MCF 10A (cell line): ENCODE measurements around the gene ZNF426. TPM values are rescaled to one million over a fixed set of nuclear protein-coding genes. Genes with fewer than 3 reads are reported as not detected.
"Not testable (repeated sequence)": the region's sequence is repeated elsewhere in the genome, so short reads cannot be mapped to it uniquely, and the experiment has no call there.

Source experiments
- Bru-seq: library from RNA; stranded (reverse); fragments of 400-500 nt; gene quantifications from one replicate; lab custom pipeline; 2021; lab: Mats Ljungman, UMichigan
- BruChase-seq, 2 experiments: library from RNA; stranded (reverse); fragments of 400-500 nt; gene quantifications; one replicate each; lab custom pipeline; 2021; lab: Mats Ljungman, UMichigan
- BruUV-seq: library from RNA; stranded (reverse); fragments of 400-500 nt; replicated peaks from 2 replicates; lab custom pipeline; 2021; lab: Mats Ljungman, UMichigan
- CTCF ChIA-PET: fragments of 300-600 bp; sonication (Branson Sonifier 250); formaldehyde crosslinking; extraction: SDS; loops from one replicate; lab custom pipeline; 2021; ENCODE audit warnings: antibody characterized with exemption, inconsistent platforms; lab: Yijun Ruan, JAX
- POLR2A ChIA-PET: fragments of 300-600, 350-650 bp; sonication (Branson Sonifier 250); formaldehyde crosslinking; extraction: SDS; loops from one replicate; lab custom pipeline; 2020; ENCODE audit warnings: antibody characterized with exemption, inconsistent platforms; lab: Yijun Ruan, JAX
- DNase-seq: peaks from one replicate; pipeline ENCODE4 v3.0.0-alpha.2; 2018; ENCODE audit not compliant: unreplicated experiment
- H3K27ac Mint-ChIP-seq: one replicate; pipeline ENCODE4 v1.8.0; 2022; ENCODE audit warnings: mild to moderate bottlenecking, low read depth, mixed read lengths; ENCODE audit not compliant: unreplicated experiment
- H3K27me3 Mint-ChIP-seq: one replicate; pipeline ENCODE4 v1.8.0; 2022; ENCODE audit warnings: mixed read lengths; ENCODE audit not compliant: insufficient read depth, unreplicated experiment
- H3K36me3 Mint-ChIP-seq: one replicate; pipeline ENCODE4 v1.8.0; 2022; ENCODE audit warnings: mild to moderate bottlenecking, moderate library complexity, mixed read lengths; ENCODE audit not compliant: insufficient read depth, unreplicated experiment
- H3K4me1 Mint-ChIP-seq: one replicate; pipeline ENCODE4 v1.8.0; 2022; ENCODE audit warnings: mixed read lengths; ENCODE audit not compliant: insufficient read depth, unreplicated experiment
- H3K4me3 Mint-ChIP-seq: one replicate; pipeline ENCODE4 v1.8.0; 2022; ENCODE audit warnings: mild to moderate bottlenecking, moderate library complexity, mixed read lengths; ENCODE audit not compliant: unreplicated experiment
- H3K9me3 Mint-ChIP-seq: one replicate; pipeline ENCODE4 v1.8.0; 2022; ENCODE audit warnings: mixed read lengths; ENCODE audit not compliant: unreplicated experiment
- intact Hi-C: fragments of 100-400 bp; cut with micrococcal nuclease; formaldehyde crosslinking; loops from 2 replicates; pipeline ENCODE4 v1.14.1; 2022
- long read RNA-seq: library from polyadenylated mRNA; stranded (forward); transcript quantifications from one replicate; pipeline ENCODE4 v2.0.0, GENCODE V29; 2022
- total RNA-seq: library from RNA; stranded (reverse); gene quantifications from 2 replicates; pipeline ENCODE4 v1.2.3, GENCODE V29; 2022
- TF ChIP-seq, protein P1 (sequence below): fragments of 200-600 bp; IDR thresholded peaks from one replicate; pipeline ENCODE4 v1.8.0; 2022; ENCODE audit warnings: antibody characterized with exemption, mild to moderate bottlenecking; ENCODE audit not compliant: unreplicated experiment

The ZNF426 gene
- total RNA-seq = 8.1 and 13.2 TPM in 2 replicates
- percentile 77 among the genes with signal in this experiment for Bru-seq, nascent RNA
- BruChase-seq, experiment 1, labeled RNA remaining after a 6-hour chase = percentile 87 among the genes with signal in this experiment
- BruChase-seq, experiment 2, labeled RNA remaining after a 2-hour chase = percentile 92 among the genes with signal in this experiment
- long read RNA-seq, full-length matches to known transcripts = 8 of 12 reads
- long read RNA-seq, partial matches to known transcripts = 1 of 12 reads
- long read RNA-seq, other reads (novel, unspliced or antisense) = 3 of 12 reads

GRCh38 chr19:9538183-9539058 lies at the start of gene ZNF426:
ZNF426 (minus strand) TSS chr19:9538645; CDS start chr19:9536232, 2,413 bp downstream.
- H3K9me3 Mint-ChIP-seq = peaks cover 15% of the 10 kb centered on the region
- intact Hi-C loops = loop anchor here (1.0 kb wide), 2 partner anchors 59 to 398 kb away; partner anchors contain the start of gene ZNF317
- DNase-seq = peak; percentile 72
- no peaks in the 10 kb centered on the region for H3K27me3 Mint-ChIP-seq
- TSS peak; percentile 85 for BruUV-seq
- peaks cover 29% of the 10 kb centered on the region for H3K36me3 Mint-ChIP-seq
- TF ChIP-seq, protein P1, sequence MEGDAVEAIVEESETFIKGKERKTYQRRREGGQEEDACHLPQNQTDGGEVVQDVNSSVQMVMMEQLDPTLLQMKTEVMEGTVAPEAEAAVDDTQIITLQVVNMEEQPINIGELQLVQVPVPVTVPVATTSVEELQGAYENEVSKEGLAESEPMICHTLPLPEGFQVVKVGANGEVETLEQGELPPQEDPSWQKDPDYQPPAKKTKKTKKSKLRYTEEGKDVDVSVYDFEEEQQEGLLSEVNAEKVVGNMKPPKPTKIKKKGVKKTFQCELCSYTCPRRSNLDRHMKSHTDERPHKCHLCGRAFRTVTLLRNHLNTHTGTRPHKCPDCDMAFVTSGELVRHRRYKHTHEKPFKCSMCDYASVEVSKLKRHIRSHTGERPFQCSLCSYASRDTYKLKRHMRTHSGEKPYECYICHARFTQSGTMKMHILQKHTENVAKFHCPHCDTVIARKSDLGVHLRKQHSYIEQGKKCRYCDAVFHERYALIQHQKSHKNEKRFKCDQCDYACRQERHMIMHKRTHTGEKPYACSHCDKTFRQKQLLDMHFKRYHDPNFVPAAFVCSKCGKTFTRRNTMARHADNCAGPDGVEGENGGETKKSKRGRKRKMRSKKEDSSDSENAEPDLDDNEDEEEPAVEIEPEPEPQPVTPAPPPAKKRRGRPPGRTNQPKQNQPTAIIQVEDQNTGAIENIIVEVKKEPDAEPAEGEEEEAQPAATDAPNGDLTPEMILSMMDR = no peak
- peak within 1 kb of the TSS; percentile 100 for H3K27ac Mint-ChIP-seq
- CTCF ChIA-PET = no interaction called here
- POLR2A ChIA-PET = interaction anchor here (0.6 to 1.1 kb wide), 4 partner anchors 14 to 230 kb away, joined by 3 read pairs; partner anchors contain the start of gene ZNF846
- peaks cover 7% of the 10 kb centered on the region for H3K4me1 Mint-ChIP-seq
- H3K4me3 Mint-ChIP-seq = peak within 1 kb of the TSS; percentile 94

DNA sequence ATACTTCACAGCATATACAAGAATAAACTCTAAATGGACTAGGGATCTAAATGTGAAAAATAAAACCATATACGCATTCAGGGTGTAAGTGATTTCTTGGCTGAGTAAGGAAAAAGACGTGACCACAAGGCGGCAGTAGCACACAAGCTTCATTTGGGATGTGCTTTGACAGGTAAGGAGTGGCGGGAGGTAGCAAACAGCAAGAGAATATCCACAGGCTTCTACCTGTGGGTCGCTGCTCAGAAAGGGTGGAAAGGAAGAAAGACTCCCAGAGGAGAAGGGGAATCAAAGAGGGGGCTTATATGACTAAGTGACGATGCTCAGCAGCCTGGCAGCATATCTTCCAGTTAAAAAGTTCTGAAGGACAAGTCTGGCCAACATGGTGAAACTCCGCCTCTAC lies 48.3 kb upstream of the ZNF426 start:
- Mint-ChIP-seq H3K9me3 (no peaks in the 10 kb centered on the region), H3K27ac (no peak overlapping the region), H3K36me3 (peaks cover 23% of the 10 kb centered on the region), H3K4me1 (peaks cover 5% of the 10 kb centered on the region), H3K4me3 (no peak overlapping the region), H3K27me3 (no peaks in the 10 kb centered on the region)
- no TSS peak for BruUV-seq
- intact Hi-C loops = loop anchor here (1.0 kb wide), 5 partner anchors 35 to 450 kb away; partner anchors contain the start of gene ZNF561
- CTCF ChIA-PET = interaction anchor here (0.6 to 3.7 kb wide), 21 partner anchors 9 to 863 kb away, joined by 3 to 25 read pairs (median 4); partner anchors contain the start of genes UBL5, ZNF561 and ZNF699
- POLR2A ChIA-PET = interaction anchor here (0.6 to 7.6 kb wide), 8 partner anchors 10 to 1139 kb away, joined by 3 to 71 read pairs (median 3); partner anchors contain the start of genes UBL5 and ZNF561
- TF ChIP-seq, protein P1 = peak; percentile 65
- peak; percentile 87 for DNase-seq

GRCh38 chr19:9584073-9584833 lies 45.8 kb upstream of the ZNF426 start, which contains the start of gene ZNF121:
ZNF121 (minus strand) TSS chr19:9584504; CDS start chr19:9568097, 16,407 bp downstream.
- Mint-ChIP-seq H3K36me3 (peaks cover 47% of the 10 kb centered on the region), H3K4me3 (peak within 1 kb of the TSS; percentile 93), H3K27me3 (no peaks in the 10 kb centered on the region), H3K27ac (peak within 1 kb of the TSS; percentile 98), H3K4me1 (peaks cover 5% of the 10 kb centered on the region), H3K9me3 (no peaks in the 10 kb centered on the region)
- peak; percentile 83 for DNase-seq
- CTCF ChIA-PET = interaction anchor here (0.6 to 3.7 kb wide), 11 partner anchors 8 to 379 kb away, joined by 3 to 25 read pairs (median 5); partner anchors contain the start of gene ZNF561
- intact Hi-C loops = no loop called here
- POLR2A ChIA-PET = interaction anchor here (0.6 to 7.6 kb wide), 15 partner anchors 24 to 751 kb away, joined by 3 to 71 read pairs (median 4); partner anchors contain the start of genes UBL5, ZNF559, ZNF561 and ZNF699
- TF ChIP-seq, protein P1 = no peak
- TSS peak; percentile 83 for BruUV-seq

GRCh38 chr19:9582081-9582725 lies 43.8 kb upstream of the ZNF426 start:
- peak overlapping the region; percentile 50 for H3K4me3 Mint-ChIP-seq
- H3K27me3 Mint-ChIP-seq, DNase-seq, H3K4me1 Mint-ChIP-seq, H3K9me3 Mint-ChIP-seq, H3K27ac Mint-ChIP-seq, intact Hi-C loops: not testable (repeated sequence)
- CTCF ChIA-PET = interaction anchor here (0.6 to 3.2 kb wide), 8 partner anchors 22 to 444 kb away, joined by 3 to 21 read pairs (median 4); no protein-coding TSS in a partner anchor
- TSS peak; percentile 2 for BruUV-seq
- H3K36me3 Mint-ChIP-seq = peaks cover 67% of the 10 kb centered on the region
- POLR2A ChIA-PET = interaction anchor here (0.8 to 7.6 kb wide), 4 partner anchors 15 to 245 kb away, joined by 3 to 71 read pairs (median 4); partner anchors contain the start of genes UBL5 and ZNF561
